K562 (cell line): ENCODE results near the gene NTM.

Experiments
- CTCF ChIP-seq, 3 experiments: IDR thresholded peaks in 2 of 3; conservative IDR thresholded peaks in 1 of 3; 2 replicates each; pipeline ENCODE4 v1.5.1; 2011 to 2012; ENCODE audit warnings: low read length in 3 of 3, mild to moderate bottlenecking in 3 of 3, control low read depth in 2 of 3, improper control_type of control experiment in 1 of 3, inconsistent platforms in 1 of 3, low read depth in 1 of 3, mixed read lengths in 1 of 3, moderate library complexity in 1 of 3; ENCODE audit not compliant: insufficient read depth in 2 of 3
- EP300 ChIP-seq: IDR thresholded peaks from 2 replicates; pipeline ENCODE4 v1.6.1; 2012; ENCODE audit warnings: low read length, improper control_type of control experiment
- KAT2B ChIP-seq: IDR thresholded peaks from one replicate; pipeline ENCODE4 v1.6.1; 2012; ENCODE audit warnings: low read depth, mild to moderate bottlenecking, control low read depth, inconsistent platforms, low read length, moderate library complexity
- PCBP2 ChIP-seq: fragments of 200-400 bp; formaldehyde crosslinking; IDR thresholded peaks from 2 replicates; pipeline ENCODE4 v1.6.1; 2018; ENCODE audit warnings: low read length, low read depth, mild to moderate bottlenecking, moderate library complexity; ENCODE audit not compliant: poor library complexity, severe bottlenecking
- POLR2A ChIP-seq: fragments of 450-650 bp; conservative IDR thresholded peaks from 2 replicates; pipeline ENCODE4 v1.6.1; 2016
- POLR2AphosphoS5 ChIP-seq: IDR thresholded peaks from 2 replicates; pipeline ENCODE4 v1.6.1; 2011; ENCODE audit warnings: mild to moderate bottlenecking, low read depth, low read length, moderate library complexity; ENCODE audit not compliant: control insufficient read depth, insufficient read depth
- POLR3G ChIP-seq: IDR thresholded peaks from 2 replicates; pipeline ENCODE4 v1.6.1; 2011; ENCODE audit not compliant: insufficient read length, insufficient replicate concordance; ENCODE audit errors: extremely low read depth
- ZNF274 ChIP-seq: IDR thresholded peaks from 2 replicates; pipeline ENCODE4 v1.6.1; 2011; ENCODE audit warnings: low read depth, mild to moderate bottlenecking, low read length, moderate library complexity, borderline replicate concordance

GRCh38 chr11:131977231-131977630 lies 606.8 kb downstream of the NTM start:
- TF ChIP-seq POLR2AphosphoS5 (no peak), CTCF (IDR thresholded peaks at IDR 0.05 in 2 of 3, conservative IDR thresholded peaks at IDR 0.05 in 1 of 3; ENCODE audit: insufficient read depth in 2 of 3, low read depth in 1 of 3, low read length in 3 of 3) (no peak), PCBP2 (no peak), EP300 (no peak), POLR2A (no peak), ZNF274 (no peak), POLR3G (no peak), KAT2B (no peak)
